ENCODE data around the gene WDR46. TPM values are rescaled to one million over a fixed set of nuclear protein-coding genes. Genes with fewer than 3 reads are reported as not detected.

Gene WDR46
- total and polyA plus RNA-seq, 2 donors (not counting 3 experiments of a cell fraction or from before 2014, with no cell fraction given), result 61.4 to 71.2 TPM

GRCh38 chr6:33306356-33306755, 17.3 kb upstream of the WDR46 start:
- no TSS peak for BruUV-seq (replicated peaks)
- Histone ChIP-seq H3K4me1 (ENCODE audit: control insufficient read depth, extremely low read depth, insufficient read depth, low read length) (no peaks in the 10 kb centered on the region), H3K27me3 (ENCODE audit: control insufficient read depth in 2 of 2, insufficient read depth in 2 of 2, low read length in 2 of 2) (no peaks in the 10 kb centered on the region), H3K79me2 (ENCODE audit: control insufficient read depth, insufficient read depth, low read length) (peaks cover 4% of the 10 kb centered on the region), H3K4me2 (ENCODE audit: insufficient read depth, low read length) (no peak overlapping the region), H3K9me1 (replicated peaks; ENCODE audit: control insufficient read depth, extremely low read depth, insufficient read depth, low read length) (no peaks in the 10 kb centered on the region), H3K9ac (replicated peaks; ENCODE audit: extremely low read depth, insufficient read depth, low read length) (no peak overlapping the region), H2AFZ (ENCODE audit: low read depth, low read length) (no peak overlapping the region), H3K27ac (ENCODE audit: insufficient read depth, low read depth, low read length) (no peak overlapping the region), H3K4me3 (replicated peaks in 1 of 3; ENCODE audit: insufficient read depth in 1 of 3, low read depth in 1 of 3, low read length in 3 of 3) (no peak overlapping the region), H3K9me3 (replicated peaks; ENCODE audit: control insufficient read depth, insufficient read depth, low read length) (no peaks in the 10 kb centered on the region), H3K36me3 (ENCODE audit: control insufficient read depth in 2 of 2, extremely low read depth in 1 of 2, insufficient read depth in 2 of 2, low read length in 2 of 2) (peaks cover 8 to 19% of the 10 kb centered on the region in 2 experiments), H4K20me1 (replicated peaks; ENCODE audit: control insufficient read depth, extremely low read depth, insufficient read depth, low read length) (no peaks in the 10 kb centered on the region)
- ChIA-PET POLR2A (no interaction called here), CTCF (no interaction called here)
- dilution Hi-C loops (cut with MboI; ENCODE audit: extremely low pct_ligation_motif_present, low sequenced_read_pairs) (no loop called here), intact Hi-C loops (cut with micrococcal nuclease) (no loop called here)
- no peak for FAIRE-seq
- no peak for DNase-seq (ENCODE audit: low read depth, low spot score)
- no peak for TF ChIP-seq JUN (IDR thresholded peaks at IDR 0.05; ENCODE audit: borderline replicate concordance, insufficient read depth, insufficient read length, low read depth)
- no peak for TF ChIP-seq MYC (IDR thresholded peaks at IDR 0.05; ENCODE audit: low read depth, low read length)
- no peak for TF ChIP-seq POLR2A (IDR thresholded peaks at IDR 0.05; ENCODE audit: low read depth, low read length)
- TF ChIP-seq, protein P1, sequence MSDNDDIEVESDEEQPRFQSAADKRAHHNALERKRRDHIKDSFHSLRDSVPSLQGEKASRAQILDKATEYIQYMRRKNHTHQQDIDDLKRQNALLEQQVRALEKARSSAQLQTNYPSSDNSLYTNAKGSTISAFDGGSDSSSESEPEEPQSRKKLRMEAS (IDR thresholded peaks at IDR 0.05; ENCODE audit: insufficient read depth, insufficient read length), result no peak
- no peak for TF ChIP-seq FOS (IDR thresholded peaks at IDR 0.05; ENCODE audit: borderline replicate concordance, insufficient read depth, low read length)
- no peak for TF ChIP-seq POLR2AphosphoS5 (IDR thresholded peaks at IDR 0.05; ENCODE audit: insufficient read depth, low read depth, low read length)
- TF ChIP-seq GATA2 (IDR thresholded peaks at IDR 0.05; ENCODE audit: insufficient read depth, insufficient read length, low read depth, low read length), result no peak
- TF ChIP-seq CTCF (IDR thresholded peaks at IDR 0.05; ENCODE audit: extremely low read depth in 1 of 2, insufficient read depth in 1 of 2, low read depth in 1 of 2, low read length in 2 of 2), result no peak
- no peak for TF ChIP-seq EZH2 (IDR thresholded peaks at IDR 0.05; ENCODE audit: borderline replicate concordance, low read depth, low read length, severe bottlenecking)
